ENCODE measurements around the gene FURIN. TPM values are rescaled to one million over a fixed set of nuclear protein-coding genes. Genes with fewer than 3 reads are reported as not detected.

FURIN gene
- total and polyA plus RNA-seq, 2 of the 4 experiments (the other 2 are of a cell fraction), result 34.8 to 54.3 TPM

GRCh38 chr15:90869140-90869541 is 753 bp downstream of the FURIN start:
- Histone ChIP-seq H3K4me1 (ENCODE audit: control insufficient read depth, insufficient read depth, low read length) (peaks cover 31% of the 10 kb centered on the region), H2AK9ac (replicated peaks; ENCODE audit: low read depth, low read length, poor library complexity) (peak overlapping the region; percentile 89), H3K4me2 (ENCODE audit: low read depth, low read length) (no peak overlapping the region), H3K79me1 (ENCODE audit: low read depth in 1 of 2, low read length in 2 of 2) (peaks cover 14 to 38% of the 10 kb centered on the region in 2 experiments; a peak in 3 of 4 replicates), H4K91ac (ENCODE audit: insufficient read depth, low read depth, low read length) (peak overlapping the region; percentile 81), H3K4ac (ENCODE audit: low read depth, low read length) (peak overlapping the region; percentile 74), H3K14ac (replicated peaks; ENCODE audit: low read depth, low read length) (peak overlapping the region; percentile 73), H2BK120ac (ENCODE audit: low read depth, low read length) (peak overlapping the region; percentile 82), H3K4me3 (ENCODE audit: insufficient read depth, low read depth, low read length) (no peak overlapping the region), H2AFZ (replicated peaks; ENCODE audit: low read length, poor library complexity) (peak overlapping the region; percentile 69), H3K27ac (ENCODE audit: insufficient read depth, low read length) (peak overlapping the region; percentile 21; the same call in 1 of the 2 replicates), H3K27me3 (ENCODE audit: control insufficient read depth, insufficient read depth, low read length) (no peaks in the 10 kb centered on the region; the same call in 1 of the 2 replicates), H2BK15ac (ENCODE audit: low read depth, low read length) (peak overlapping the region; percentile 46; the same call in 1 of the 3 replicates), H3K18ac (ENCODE audit: low read depth, low read length) (no peak overlapping the region; the same call in 1 of the 2 replicates), H3K9ac (ENCODE audit: low read depth, low read length) (no peak overlapping the region), H3K9me3 (ENCODE audit: control insufficient read depth, insufficient read depth, low read length) (no peaks in the 10 kb centered on the region), H2BK5ac (ENCODE audit: low read depth, low read length, poor library complexity, severe bottlenecking) (peak overlapping the region; percentile 52), H3K36me3 (ENCODE audit: control insufficient read depth, insufficient read depth, low read length) (no peaks in the 10 kb centered on the region), H3K23ac (ENCODE audit: low read depth, low read length) (no peak overlapping the region), H2BK20ac (ENCODE audit: low read depth, low read length) (peak overlapping the region; percentile 75), H4K5ac (ENCODE audit: low read depth, low read length) (peak overlapping the region; percentile 2; the same call in 1 of the 2 replicates), H4K20me1 (ENCODE audit: insufficient read depth, low read length) (peaks cover 16% of the 10 kb centered on the region), H3K56ac (ENCODE audit: extremely low read depth, insufficient read depth, low read length) (no peak overlapping the region), H3K9me1 (ENCODE audit: insufficient read depth, low read length) (peaks cover 14% of the 10 kb centered on the region), H2AK5ac (ENCODE audit: low read depth, low read length) (peak overlapping the region; percentile 73), H4K8ac (ENCODE audit: low read depth in 2 of 2, low read length in 2 of 2) (peak overlapping the region; percentile 80 to 98)
- intact Hi-C loops (cut with micrococcal nuclease) (no loop called here), dilution Hi-C loops (cut with HindIII; ENCODE audit: low sequenced_read_pairs, unreplicated experiment) (no loop called here), in situ Hi-C loops (cut with MboI; ENCODE audit: low sequenced_read_pairs) (no loop called here)
- no TSS peak for BruUV-seq (replicated peaks)
- ChIA-PET CTCF (interaction anchor here (0.7 kb wide), 1 partner anchor 160 kb away, joined by 3 read pairs; no protein-coding TSS in a partner anchor), POLR2A (ENCODE audit: unreplicated experiment) (interaction anchor here (0.5 kb wide), 1 partner anchor 30 kb away, joined by 3 read pairs; no protein-coding TSS in a partner anchor)
- no peak for DNase-seq
- ATAC-seq (ENCODE audit: low read depth), result no peak
- TF ChIP-seq NFE2L2 (IDR thresholded peaks at IDR 0.05; ENCODE audit: low read depth, low read length), result no peak
- no peak for TF ChIP-seq CTCF (conservative IDR thresholded peaks at IDR 0.05; ENCODE audit: low read depth, low read length)
- TF ChIP-seq ELK1 (IDR thresholded peaks at IDR 0.05; ENCODE audit: borderline replicate concordance, low read depth, low read length), result no peak
- no peak for TF ChIP-seq CEBPB (IDR thresholded peaks at IDR 0.05; ENCODE audit: low read depth, low read length)
- TF ChIP-seq USF2 (IDR thresholded peaks at IDR 0.05; ENCODE audit: low read depth, low read length), result no peak
- TF ChIP-seq BHLHE40 (IDR thresholded peaks at IDR 0.05; ENCODE audit: low read depth, low read length), result no peak
- no peak for TF ChIP-seq POLR2A (IDR thresholded peaks at IDR 0.05; ENCODE audit: low read depth, low read length)
- TF ChIP-seq RAD21 (IDR thresholded peaks at IDR 0.05; ENCODE audit: low read length), result no peak
- no peak for TF ChIP-seq MAFK (IDR thresholded peaks at IDR 0.05; ENCODE audit: low read depth, low read length)

Data from IMR-90 (cell line).